Inflammatory macrophage (primary cell): ENCODE data around the gene PPFIA3.
"Not testable (repeated sequence)": the region's sequence is repeated elsewhere in the genome, so short reads cannot be mapped to it uniquely, and the experiment has no call there.

Experiments used
- DNase-seq, 2 donors: peaks; one replicate each; pipeline ENCODE4 v3.0.0-alpha.2; 2020 to 2022

PPFIA3 gene

DNA sequence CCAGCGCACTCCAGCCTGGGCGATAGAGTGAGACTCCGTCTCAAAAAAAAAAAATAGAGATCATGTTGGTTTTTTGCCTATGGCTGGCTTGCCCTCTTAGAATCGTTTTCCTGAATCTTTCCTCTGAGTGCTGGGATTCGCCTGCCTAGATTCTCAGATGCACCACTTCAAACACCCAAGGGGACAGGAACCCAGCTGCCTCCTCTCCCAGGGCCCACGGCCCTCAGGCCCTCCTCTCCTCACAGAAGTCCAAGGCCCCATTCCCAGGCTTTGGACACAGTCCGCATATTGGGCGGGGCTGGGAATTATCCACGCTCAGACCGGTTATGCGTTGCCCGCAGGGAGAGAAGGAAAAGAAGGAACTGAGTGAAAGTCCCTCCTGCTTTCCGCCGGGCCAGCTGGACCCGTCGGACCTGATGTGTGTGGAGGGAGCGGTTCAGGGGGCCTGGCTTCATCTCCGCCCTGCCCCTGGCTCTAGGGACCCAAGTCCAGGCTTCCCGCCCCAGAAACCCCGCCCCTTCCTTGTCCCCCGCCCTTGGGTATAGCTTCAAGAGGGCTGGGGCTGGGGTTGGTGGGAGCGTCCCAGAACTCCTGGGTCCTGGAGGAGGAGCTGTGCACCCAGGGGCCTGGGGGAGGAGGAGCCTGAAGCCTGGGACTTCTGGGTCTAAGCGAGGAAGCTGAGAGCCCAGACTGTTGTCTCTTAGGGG is 5.8 kb downstream of the PPFIA3 start:
- DNase-seq, result no peak

DNA sequence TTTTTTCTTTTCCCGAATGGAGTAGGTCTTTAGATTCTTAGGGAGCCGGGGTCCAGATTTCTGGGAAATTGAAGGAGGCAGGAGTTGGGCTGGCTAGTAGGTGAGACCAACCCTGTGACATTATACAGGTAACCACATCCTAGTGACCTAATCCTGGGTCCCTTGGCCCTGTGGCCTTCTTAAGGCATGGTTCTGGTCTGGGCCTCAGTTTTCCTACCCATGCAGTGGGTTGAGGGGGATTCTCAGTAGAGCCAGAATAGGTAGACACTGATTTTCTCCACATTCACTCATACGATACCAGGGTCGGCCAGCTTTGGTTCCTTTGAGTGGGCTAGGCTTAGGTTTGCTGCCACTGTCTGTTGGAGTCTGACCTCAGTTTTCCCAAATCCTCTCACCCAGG is 7.2 kb downstream of the PPFIA3 start:
- DNase-seq, result no peak

GRCh38 chr19:49127225-49127624 is 7.9 kb downstream of the PPFIA3 start:
- not testable (repeated sequence) for DNase-seq

DNA sequence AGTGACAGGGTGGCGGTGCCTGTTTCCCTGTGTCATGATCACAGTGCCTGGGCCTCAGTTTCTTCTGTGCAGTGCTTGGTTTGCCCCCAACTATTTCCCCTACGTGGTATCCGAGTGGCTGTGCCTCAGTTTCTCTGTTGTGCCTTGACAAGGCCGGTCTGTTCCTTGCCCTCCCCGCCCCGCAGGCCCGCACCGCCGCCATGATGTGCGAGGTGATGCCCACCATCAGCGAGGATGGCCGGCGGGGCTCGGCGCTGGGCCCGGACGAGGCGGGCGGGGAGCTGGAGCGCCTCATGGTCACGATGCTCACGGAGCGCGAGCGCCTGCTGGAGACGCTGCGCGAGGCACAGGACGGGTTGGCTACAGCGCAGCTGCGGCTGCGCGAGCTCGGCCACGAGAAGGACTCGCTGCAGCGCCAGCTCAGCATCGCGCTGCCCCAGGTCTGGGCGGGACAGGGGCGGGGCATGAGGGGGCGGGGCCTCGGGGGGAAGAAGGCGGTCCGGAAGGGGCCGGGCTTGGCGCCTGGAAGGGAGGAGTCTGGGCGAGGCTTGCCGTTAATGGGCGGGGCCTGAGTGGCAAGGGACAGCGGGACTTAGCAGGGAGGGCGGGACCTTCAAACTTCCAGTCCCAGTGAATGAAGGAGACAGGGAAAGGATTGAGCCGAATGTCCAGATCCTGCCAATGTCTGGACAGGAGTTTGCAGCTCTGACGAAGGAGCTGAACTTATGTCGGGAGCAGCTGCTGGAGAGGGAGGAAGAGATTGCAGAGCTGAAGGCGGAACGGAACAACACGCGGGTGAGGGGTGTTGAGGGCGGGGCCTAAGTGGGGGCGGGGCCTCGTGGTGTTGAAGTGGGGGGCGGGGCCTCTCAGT is 8.6 kb downstream of the PPFIA3 start:
- DNase-seq, result peak; percentile 96 to 97

- DNase-seq, result no peak
These were observed 9.3 kb downstream of the PPFIA3 start for GRCh38 chr19:49128545-49129237.

GRCh38 chr19:49129238-49129583 is 9.9 kb downstream of the PPFIA3 start:
- no peak for DNase-seq

GRCh38 chr19:49130325-49130724 is 11.0 kb downstream of the PPFIA3 start:
- DNase-seq, result no peak

GRCh38 chr19:49132974-49133609 is 13.7 kb downstream of the PPFIA3 start:
- no peak for DNase-seq

- peak; percentile 13 to 26 for DNase-seq
These were observed 14.5 kb downstream of the PPFIA3 start for GRCh38 chr19:49133621-49134454.

- DNase-seq, result no peak
These were observed 16.3 kb downstream of the PPFIA3 start for GRCh38 chr19:49135686-49136085.

GRCh38 chr19:49136771-49137171 is 17.4 kb downstream of the PPFIA3 start:
- no peak for DNase-seq

DNA sequence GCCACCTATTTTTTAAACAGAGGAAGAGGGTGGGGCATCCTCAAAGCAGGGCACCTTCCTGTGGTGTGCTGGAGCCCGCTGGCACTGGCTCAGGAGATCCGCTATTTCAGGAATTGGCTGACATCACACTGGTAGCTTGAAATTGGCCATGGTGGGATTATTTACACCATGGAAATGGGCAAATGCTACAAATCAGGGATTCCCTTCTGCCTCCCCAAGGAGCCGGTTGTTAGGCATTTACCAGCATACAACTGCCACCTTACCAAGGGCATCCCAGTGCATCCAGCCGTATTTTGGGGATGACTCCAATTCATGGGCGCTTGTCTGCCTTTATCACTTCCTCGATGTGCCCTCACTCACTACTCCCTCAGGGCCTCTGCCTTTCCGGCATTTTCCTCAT is 21.6 kb downstream of the PPFIA3 start:
- DNase-seq, result no peak

DNA sequence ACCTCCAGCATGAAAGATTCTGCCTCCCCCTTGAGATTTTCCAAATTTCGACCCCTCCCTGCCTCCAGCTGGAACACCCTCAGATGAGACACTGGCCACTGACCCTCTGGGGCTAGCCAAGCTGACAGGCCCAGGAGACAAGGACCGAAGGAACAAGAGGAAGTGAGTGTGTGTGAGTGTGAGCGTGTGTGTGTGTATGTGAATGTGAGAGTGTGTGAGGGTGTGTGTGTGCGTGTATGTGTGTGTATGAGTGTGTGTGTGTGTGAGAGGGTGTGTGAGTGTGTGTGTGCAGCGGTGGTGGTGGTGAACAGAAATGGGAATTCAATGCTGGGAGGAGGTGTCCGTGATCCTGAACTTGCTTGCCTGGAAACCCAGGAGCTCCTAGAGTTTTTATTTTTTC is 22.0 kb downstream of the PPFIA3 start:
- no peak for DNase-seq

- DNase-seq, result peak; percentile 46 to 54
These were observed 23.6 kb downstream of the PPFIA3 start for GRCh38 chr19:49142866-49143335.

DNA sequence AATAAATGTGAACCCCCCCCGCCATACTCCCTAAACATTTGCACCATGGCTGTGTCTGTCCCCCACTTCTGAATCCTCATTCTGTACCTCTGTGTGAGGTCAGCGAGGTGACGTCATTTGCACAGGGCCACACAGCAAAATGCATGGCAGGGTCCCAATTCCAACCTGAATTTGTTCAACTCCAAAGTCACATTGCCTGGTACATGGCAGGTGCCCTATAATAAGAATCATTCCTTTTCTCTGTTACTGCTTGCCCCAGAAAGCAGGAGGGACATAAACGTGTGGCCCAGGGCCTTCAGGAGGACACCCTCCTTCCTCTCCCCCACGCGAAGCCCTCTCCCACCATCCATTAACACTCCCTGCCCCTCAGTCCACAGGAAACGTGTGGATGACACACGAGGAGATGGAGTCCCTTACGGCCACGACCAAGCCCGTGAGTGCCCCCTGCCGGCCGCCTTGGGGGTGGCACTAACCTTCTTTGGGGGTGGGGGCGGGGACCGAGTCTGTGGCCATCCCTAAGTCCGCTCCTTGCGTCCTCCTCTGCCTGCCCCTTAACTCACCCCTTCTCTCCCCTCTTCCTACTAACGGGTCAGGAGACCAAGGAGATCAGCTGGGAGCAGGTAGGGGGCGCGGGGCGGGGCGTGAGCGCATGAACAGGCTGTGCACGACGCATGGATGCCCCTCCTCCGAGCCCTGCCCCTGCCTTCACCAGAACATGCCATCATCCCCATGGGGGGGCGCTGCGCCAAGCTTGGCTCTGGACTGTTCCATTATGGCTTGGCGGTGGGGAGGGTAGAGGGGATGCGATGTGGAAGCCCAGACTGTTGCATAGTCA is 26.4 kb downstream of the PPFIA3 start:
- peak; percentile 69 to 70 for DNase-seq

DNA sequence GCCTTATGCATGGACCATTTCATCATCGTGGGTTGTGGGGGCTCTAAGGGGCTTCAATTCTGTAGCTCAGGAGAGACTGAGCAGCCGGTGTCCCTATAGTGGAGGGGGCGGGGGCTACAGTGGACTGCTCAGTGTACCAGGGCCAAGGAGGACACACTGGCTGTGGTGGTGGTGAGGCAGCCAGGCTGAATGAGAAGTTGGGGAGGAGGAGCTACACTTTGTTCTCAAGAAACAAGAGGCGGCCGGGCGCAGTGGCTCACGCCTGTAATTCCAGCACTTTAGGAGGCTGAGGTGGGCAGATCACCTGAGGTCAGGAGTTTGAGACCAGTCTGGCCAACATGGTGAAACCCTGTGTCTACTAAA is 27.0 kb downstream of the PPFIA3 start:
- DNase-seq, result not testable (repeated sequence)

GRCh38 chr19:49148044-49148682 is 28.8 kb downstream of the PPFIA3 start:
- no peak for DNase-seq

- peak; percentile 67 to 77 for DNase-seq
These were observed 29.7 kb downstream of the PPFIA3 start for GRCh38 chr19:49148784-49149651.

- peak; percentile 20 to 48 for DNase-seq
These were observed 30.3 kb downstream of the PPFIA3 start for GRCh38 chr19:49149652-49150105.
